SK-N-SH (cell line): ENCODE data around the gene BNC2. TPM values are rescaled to one million over a fixed set of nuclear protein-coding genes. Genes with fewer than 3 reads are reported as not detected.
"Not testable (repeated sequence)": the region's sequence is repeated elsewhere in the genome, so short reads cannot be mapped to it uniquely, and the experiment has no call there.

Experiments
- CTCF ChIA-PET: fragments of 300-600, 350-600 bp; formaldehyde crosslinking; extraction: SDS; loops from one replicate; lab custom pipeline; 2021; lab: Yijun Ruan, JAX
- POLR2A ChIA-PET: fragments of 350-600 bp; sonication (Branson Sonifier 250); formaldehyde crosslinking; extraction: SDS; loops from one replicate; lab custom pipeline; 2020; ENCODE audit warnings: antibody characterized with exemption, inconsistent platforms; lab: Yijun Ruan, JAX
- DNase-seq: peaks from one replicate; pipeline ENCODE4 v3.0.0; 2012
- H2AFZ ChIP-seq: fragments of 200-600 bp; sonication (generic); 2 replicates; pipeline ENCODE4 v1.8.1; 2016; ENCODE audit warnings: antibody characterized with exemption, mild to moderate bottlenecking, low read depth
- H3F3A ChIP-seq: fragments of 200-600 bp; sonication (generic); replicated peaks from 2 replicates; pipeline ENCODE3; 2016; ENCODE audit warnings: antibody characterized with exemption, mild to moderate bottlenecking; ENCODE audit not compliant: insufficient read depth
- H3K27ac ChIP-seq, 2 experiments: fragments of 200-500 bp in 1 of 2; fragments of 200-600 bp in 1 of 2; sonication (Bioruptor generic) in 1 of 2; sonication (generic), shearing (Covaris generic) in 1 of 2; 2 replicates each; pipeline versions ENCODE4 v1.5.1 to v1.6.1; 2014 to 2016; ENCODE audit warnings: low read depth in 2 of 2, inconsistent platforms in 1 of 2, low read length in 1 of 2, mild to moderate bottlenecking in 1 of 2, mixed read lengths in 1 of 2
- H3K27me3 ChIP-seq: fragments of 200-600 bp; sonication (generic), shearing (Covaris generic); 2 replicates; pipeline ENCODE4 v1.6.1; 2016; ENCODE audit warnings: mixed run types; ENCODE audit not compliant: insufficient read depth
- H3K36me3 ChIP-seq, 2 experiments: fragments of 200-500 bp in 1 of 2; fragments of 200-600 bp in 1 of 2; sonication (Bioruptor generic) in 1 of 2; sonication (generic) in 1 of 2; replicated peaks in 1 of 2; 2 replicates each; pipeline versions ENCODE3 to v1.5.1; 2014 to 2016; ENCODE audit warnings: low read length in 1 of 2, mild to moderate bottlenecking in 1 of 2; ENCODE audit not compliant: insufficient read depth in 2 of 2, control insufficient read depth in 1 of 2
- H3K4me1 ChIP-seq, 2 experiments: fragments of 200-500 bp in 1 of 2; fragments of 200-600 bp in 1 of 2; sonication (Bioruptor generic) in 1 of 2; sonication (generic), shearing (Covaris generic) in 1 of 2; 2 replicates each; pipeline versions ENCODE4 v1.5.1 to v1.6.1; 2014 to 2016; ENCODE audit warnings: low read depth in 1 of 2, low read length in 1 of 2, mixed run types in 1 of 2; ENCODE audit not compliant: insufficient read depth in 2 of 2, control insufficient read depth in 1 of 2
- H3K4me2 ChIP-seq: fragments of 200-600 bp; sonication (generic), shearing (Covaris generic); 2 replicates; pipeline ENCODE4 v1.6.1; 2017; ENCODE audit warnings: mixed run types
- H3K4me3 ChIP-seq, 2 experiments: fragments of 200-500 bp in 1 of 2; fragments of 200-600 bp in 1 of 2; sonication (Bioruptor generic) in 1 of 2; sonication (generic), shearing (Covaris generic) in 1 of 2; 2 replicates each; pipeline versions ENCODE4 v1.5.1 to v1.8.1; 2014 to 2016; ENCODE audit warnings: low read depth in 2 of 2, inconsistent platforms in 1 of 2, low read length in 1 of 2, mild to moderate bottlenecking in 1 of 2, mixed read lengths in 1 of 2, moderate library complexity in 1 of 2
- H3K79me2 ChIP-seq: fragments of 200-600 bp; sonication (generic); 2 replicates; pipeline ENCODE4 v1.8.1; 2017; ENCODE audit warnings: mild to moderate bottlenecking; ENCODE audit not compliant: insufficient read depth
- H3K9ac ChIP-seq: fragments of 200-600 bp; sonication (generic); 2 replicates; pipeline ENCODE4 v1.6.1; 2017; ENCODE audit warnings: mixed run types
- H3K9me2 ChIP-seq: fragments of 200-600 bp; sonication (generic); 2 replicates; pipeline ENCODE4 v1.6.1; 2017; ENCODE audit warnings: mixed run types
- H3K9me3 ChIP-seq: fragments of 200-600 bp; sonication (generic); 2 replicates; pipeline ENCODE4 v1.6.1; 2017; ENCODE audit warnings: mixed run types, mild to moderate bottlenecking, moderate library complexity
- H4K20me1 ChIP-seq: fragments of 200-600 bp; sonication (generic); 2 replicates; pipeline ENCODE4 v1.6.1; 2017; ENCODE audit warnings: mild to moderate bottlenecking, mixed run types; ENCODE audit not compliant: insufficient read depth
- EP300 ChIP-seq, 2 experiments: IDR thresholded peaks; 2 replicates each; pipeline versions ENCODE4 v1.4.0 to v1.6.1; 2012; ENCODE audit warnings: borderline replicate concordance in 1 of 2, low read depth in 1 of 2, low read length in 1 of 2
- FOSL2 ChIP-seq: IDR thresholded peaks from 2 replicates; pipeline ENCODE4 v1.4.0; 2012; ENCODE audit warnings: low read depth, mild to moderate bottlenecking, moderate library complexity, borderline replicate concordance
- FOXM1 ChIP-seq: IDR thresholded peaks from 2 replicates; pipeline ENCODE4 v1.4.0; 2012; ENCODE audit warnings: low read depth, mild to moderate bottlenecking
- MEF2A ChIP-seq: IDR thresholded peaks from 2 replicates; pipeline ENCODE4 v1.4.0; 2012; ENCODE audit warnings: low read depth, borderline replicate concordance
- MXI1 ChIP-seq: IDR thresholded peaks from 2 replicates; pipeline ENCODE4 v1.6.1; 2012; ENCODE audit warnings: mild to moderate bottlenecking, low read depth, low read length, improper control_type of control experiment
- POLR2AphosphoS5 ChIP-seq: IDR thresholded peaks from 2 replicates; pipeline ENCODE4 v1.6.1; 2012; ENCODE audit warnings: low read depth, low read length
- SMC3 ChIP-seq: IDR thresholded peaks from 2 replicates; pipeline ENCODE4 v1.6.1; 2012; ENCODE audit warnings: low read depth, low read length, improper control_type of control experiment
- TAF1 ChIP-seq: IDR thresholded peaks from 2 replicates; pipeline ENCODE4 v1.6.1; 2012; ENCODE audit warnings: low read depth, mild to moderate bottlenecking, low read length, moderate library complexity, borderline replicate concordance
- TCF12 ChIP-seq: IDR thresholded peaks from 2 replicates; pipeline ENCODE4 v1.4.0; 2012
- YY1 ChIP-seq: IDR thresholded peaks from 2 replicates; pipeline ENCODE4 v1.4.0; 2012; ENCODE audit warnings: low read depth, mild to moderate bottlenecking
- WGBS: methylation state at CpG from one replicate; pipeline ENCODE4 v1.1.6; 2017; ENCODE audit warnings: low lambda C conversion rate; 5-methylcytosine and 5-hydroxymethylcytosine counted together
- polyA plus RNA-seq, 3 experiments: library from polyadenylated mRNA; depleted of rRNA; stranded (reverse); fragments of >200 nt; gene quantifications; 2 replicates each; pipeline ENCODE4 v1.2.3, GENCODE V29; 2012
- TF ChIP-seq, protein P1 (sequence below): fragments of 200-600 bp; sonication (generic); IDR thresholded peaks from 2 replicates; pipeline ENCODE4 v1.6.1; 2017; ENCODE audit warnings: antibody characterized with exemption, mild to moderate bottlenecking, moderate library complexity
- TF ChIP-seq, protein P2 (sequence below): IDR thresholded peaks from 2 replicates; pipeline ENCODE4; 2012

Gene BNC2
- polyA plus RNA-seq, 1 of the 3 experiments (the other 2 are of a cell fraction), result 8.8 TPM

DNA sequence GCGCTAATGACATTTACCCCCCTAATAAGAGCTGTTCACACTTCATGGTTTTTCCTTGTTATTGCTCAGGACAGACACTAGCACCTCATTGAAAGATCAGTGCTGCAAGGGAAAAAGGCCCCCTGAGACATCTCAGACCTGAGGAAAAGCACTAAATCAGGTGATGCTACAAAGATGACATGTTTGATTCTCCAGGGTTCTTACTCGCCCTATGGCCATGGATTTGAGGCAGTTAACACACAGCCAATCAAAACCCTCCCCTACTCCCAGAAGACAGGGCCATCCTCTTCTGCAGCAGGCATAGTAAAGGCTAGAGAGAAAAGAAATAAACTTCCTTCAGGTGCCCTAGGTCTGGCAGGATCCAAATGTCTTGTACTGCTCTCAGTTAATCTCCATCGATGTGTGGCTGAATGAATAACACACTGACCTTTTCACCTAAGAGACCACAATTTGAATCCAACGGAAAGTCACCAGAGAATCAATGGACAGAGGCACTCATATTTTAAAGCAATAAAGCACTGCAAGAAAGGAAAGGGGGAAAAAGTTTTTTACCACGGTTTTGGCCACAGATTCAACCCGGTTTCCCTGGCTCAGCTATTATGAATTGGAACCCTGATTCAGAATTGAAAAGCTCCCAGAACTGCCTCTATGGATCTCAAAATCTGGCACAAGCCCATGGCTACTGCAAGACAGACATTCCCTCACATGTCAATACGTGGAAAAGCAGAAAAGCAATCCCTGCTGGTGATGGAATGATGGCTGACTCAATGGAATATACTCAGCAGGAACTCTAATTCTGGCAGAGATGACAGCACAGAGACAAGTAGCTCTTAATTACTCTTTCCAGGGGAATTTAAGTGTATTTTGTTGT is 329.5 kb downstream of the BNC2 start (continued):
- TF ChIP-seq, protein P1, sequence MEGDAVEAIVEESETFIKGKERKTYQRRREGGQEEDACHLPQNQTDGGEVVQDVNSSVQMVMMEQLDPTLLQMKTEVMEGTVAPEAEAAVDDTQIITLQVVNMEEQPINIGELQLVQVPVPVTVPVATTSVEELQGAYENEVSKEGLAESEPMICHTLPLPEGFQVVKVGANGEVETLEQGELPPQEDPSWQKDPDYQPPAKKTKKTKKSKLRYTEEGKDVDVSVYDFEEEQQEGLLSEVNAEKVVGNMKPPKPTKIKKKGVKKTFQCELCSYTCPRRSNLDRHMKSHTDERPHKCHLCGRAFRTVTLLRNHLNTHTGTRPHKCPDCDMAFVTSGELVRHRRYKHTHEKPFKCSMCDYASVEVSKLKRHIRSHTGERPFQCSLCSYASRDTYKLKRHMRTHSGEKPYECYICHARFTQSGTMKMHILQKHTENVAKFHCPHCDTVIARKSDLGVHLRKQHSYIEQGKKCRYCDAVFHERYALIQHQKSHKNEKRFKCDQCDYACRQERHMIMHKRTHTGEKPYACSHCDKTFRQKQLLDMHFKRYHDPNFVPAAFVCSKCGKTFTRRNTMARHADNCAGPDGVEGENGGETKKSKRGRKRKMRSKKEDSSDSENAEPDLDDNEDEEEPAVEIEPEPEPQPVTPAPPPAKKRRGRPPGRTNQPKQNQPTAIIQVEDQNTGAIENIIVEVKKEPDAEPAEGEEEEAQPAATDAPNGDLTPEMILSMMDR, result no peak
- TF ChIP-seq TAF1 (no peak), MEF2A (no peak), MXI1 (no peak), FOXM1 (no peak)

DNA sequence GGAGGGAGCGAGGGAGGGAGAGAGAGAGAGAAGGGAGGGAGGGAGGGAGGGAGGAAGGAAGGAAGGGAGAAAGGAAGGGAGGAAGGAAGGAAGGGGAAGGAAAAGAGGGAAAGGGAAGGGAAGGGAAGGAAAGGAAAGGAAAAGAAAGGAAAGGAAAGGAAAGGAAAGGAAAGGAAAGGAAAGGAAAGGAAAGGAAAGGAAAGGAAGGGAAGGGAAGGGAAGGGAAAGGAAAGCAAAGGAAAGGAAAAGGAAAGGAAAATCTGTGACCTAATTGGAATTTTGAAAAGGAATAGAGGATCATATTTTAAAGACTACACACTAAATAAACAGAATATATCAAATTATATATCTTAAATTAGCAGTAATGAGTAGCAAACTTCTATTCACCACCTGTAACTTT is 330.8 kb downstream of the BNC2 start:
- H3K36me3 ChIP-seq, H2AFZ ChIP-seq, DNase-seq, H3K4me3 ChIP-seq, H3K27me3 ChIP-seq, H4K20me1 ChIP-seq, H3K9me3 ChIP-seq, H3K9me2 ChIP-seq, H3K27ac ChIP-seq, H3K9ac ChIP-seq, POLR2A ChIA-PET, H3K4me2 ChIP-seq, CTCF ChIA-PET: not testable (repeated sequence)
- Histone ChIP-seq H3K79me2 (peaks cover 10% of the 10 kb centered on the region), H3F3A (peaks cover 22% of the 10 kb centered on the region), H3K4me1 (peaks cover 3 to 26% of the 10 kb centered on the region in 2 experiments)
- WGBS, result 93% methylated on average over 1 of the region's 1 CpG

- Histone ChIP-seq H3K4me1 (peaks cover 3 to 18% of the 10 kb centered on the region in 2 experiments), H2AFZ (no peak overlapping the region), H4K20me1 (no peaks in the 10 kb centered on the region), H3F3A (peaks cover 32% of the 10 kb centered on the region), H3K27me3 (no peaks in the 10 kb centered on the region), H3K4me3 (no peak overlapping the region), H3K9me2 (no peaks in the 10 kb centered on the region), H3K79me2 (peaks cover 10% of the 10 kb centered on the region), H3K9ac (no peak overlapping the region), H3K36me3 (peaks cover 0 to 11% of the 10 kb centered on the region in 2 experiments), H3K27ac (peak overlapping the region in 1 of 2 experiments; percentile 32; a peak in 2 of 4 replicates), H3K9me3 (no peaks in the 10 kb centered on the region), H3K4me2 (peak overlapping the region; percentile 27)
- DNase-seq, result no peak
- CTCF ChIA-PET, result no interaction called here
- WGBS, result 88% methylated on average over 1 of the region's 1 CpG
- POLR2A ChIA-PET, result no interaction called here
- TF ChIP-seq, protein P2, sequence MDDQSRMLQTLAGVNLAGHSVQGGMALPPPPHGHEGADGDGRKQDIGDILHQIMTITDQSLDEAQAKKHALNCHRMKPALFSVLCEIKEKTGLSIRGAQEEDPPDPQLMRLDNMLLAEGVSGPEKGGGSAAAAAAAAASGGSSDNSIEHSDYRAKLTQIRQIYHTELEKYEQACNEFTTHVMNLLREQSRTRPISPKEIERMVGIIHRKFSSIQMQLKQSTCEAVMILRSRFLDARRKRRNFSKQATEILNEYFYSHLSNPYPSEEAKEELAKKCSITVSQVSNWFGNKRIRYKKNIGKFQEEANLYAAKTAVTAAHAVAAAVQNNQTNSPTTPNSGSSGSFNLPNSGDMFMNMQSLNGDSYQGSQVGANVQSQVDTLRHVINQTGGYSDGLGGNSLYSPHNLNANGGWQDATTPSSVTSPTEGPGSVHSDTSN, result peak; percentile 57; the same call in 1 of the 2 replicates
- TF ChIP-seq EP300 (IDR thresholded peaks at IDR 0.05; ENCODE audit: borderline replicate concordance in 1 of 2, low read depth in 1 of 2, low read length in 1 of 2), result 0 out of 4 replicates have a peak, but pooled peaks of 1 of the 2 experiments have one; percentile 12
- TF ChIP-seq FOSL2, result peak; percentile 6; the same call in 1 of the 2 replicates
- no peak for TF ChIP-seq POLR2AphosphoS5
- TF ChIP-seq YY1, result no peak
- TF ChIP-seq SMC3, result no peak
- TF ChIP-seq TCF12, result peak; percentile 69
Measured at GRCh38 chr9:16535555-16535954, 334.9 kb downstream of the BNC2 start.
